HepG2 (cell line): ENCODE results near the gene CRAT. TPM values are rescaled to one million over a fixed set of nuclear protein-coding genes. Genes with fewer than 3 reads are reported as not detected.

Experiments
- ATAC-seq: fragments of 200-7000 bp; cut with Tn5 transposase; 3 replicates; pipeline ENCODE4 v1.9.1; 2020; ENCODE audit warnings: mild to moderate bottlenecking, moderate library complexity
- BruUV-seq: library from RNA; stranded (reverse); fragments of 400-500 nt; replicated peaks from 2 replicates; lab custom pipeline; 2021; lab: Mats Ljungman, UMichigan
- CTCF ChIA-PET: fragments of 300-600 bp; formaldehyde crosslinking; extraction: SDS; loops from one replicate; lab custom pipeline; 2021; ENCODE audit warnings: low total read pairs, inconsistent platforms, low intra/inter-chr PET ratio; lab: Yijun Ruan, JAX
- POLR2A ChIA-PET: fragments of 350-600 bp; sonication (Branson Sonifier 250); formaldehyde crosslinking; loops from one replicate; lab custom pipeline; 2020; ENCODE audit warnings: antibody characterized with exemption, inconsistent platforms; lab: Yijun Ruan, JAX
- DNase-seq: peaks from one replicate; pipeline ENCODE4 v3.0.0-alpha.2; 2015; ENCODE audit warnings: low spot score
- FAIRE-seq: peaks from 3 replicates; lab custom pipeline; 2011; peaks lifted over from hg19 to GRCh38; lab: Jason Lieb, UNC
- H2AFZ ChIP-seq: one replicate; pipeline ENCODE4 v1.6.1; 2011; ENCODE audit warnings: low read length, inconsistent platforms
- H3K27ac ChIP-seq: fragments of 300-600 bp; 3 replicates; pipeline ENCODE4 v1.8.0; 2011; ENCODE audit warnings: mixed run types, mild to moderate bottlenecking, mixed read lengths, low read length, inconsistent platforms; ENCODE audit not compliant: insufficient read depth; ENCODE audit errors: extremely low read length
- H3K27me3 ChIP-seq, 2 experiments: fragments of 200-600 bp in 1 of 2; 2 replicates in 1 of 2; 3 replicates in 1 of 2; pipeline versions ENCODE4 v1.6.0 to v1.8.0; 2011; ENCODE audit warnings: low read length in 2 of 2, mild to moderate bottlenecking in 2 of 2, moderate library complexity in 2 of 2, inconsistent platforms in 1 of 2; ENCODE audit not compliant: insufficient read depth in 2 of 2, control insufficient read depth in 1 of 2
- H3K36me3 ChIP-seq, 2 experiments: fragments of 200-600 bp in 1 of 2; replicated peaks in 1 of 2; 2 replicates in 1 of 2; 3 replicates in 1 of 2; pipeline versions ENCODE4 v1.5.1 to v1.8.0; 2011; ENCODE audit warnings: low read length in 2 of 2, inconsistent platforms in 1 of 2; ENCODE audit not compliant: insufficient read depth in 2 of 2, control insufficient read depth in 1 of 2
- H3K4me1 ChIP-seq: 2 replicates; pipeline ENCODE4 v1.5.1; 2012; ENCODE audit warnings: low read length, inconsistent platforms; ENCODE audit not compliant: insufficient read depth
- H3K4me2 ChIP-seq: 2 replicates; pipeline ENCODE4 v1.6.0; 2011; ENCODE audit warnings: low read depth, low read length, inconsistent platforms
- H3K4me3 ChIP-seq, 3 experiments: fragments of 200-600 bp in 1 of 3; sonication (generic), shearing (Covaris generic) in 1 of 3; replicated peaks in 1 of 3; 2 replicates each; pipeline ENCODE4 v1.5.1; 2011 to 2016; ENCODE audit warnings: low read length in 3 of 3, inconsistent platforms in 2 of 3, low read depth in 2 of 3, mild to moderate bottlenecking in 2 of 3, control low read depth in 1 of 3, mixed read lengths in 1 of 3; ENCODE audit not compliant: insufficient read depth in 1 of 3
- H3K79me2 ChIP-seq: one replicate; pipeline ENCODE4 v1.6.1; 2011; ENCODE audit warnings: low read length, inconsistent platforms; ENCODE audit not compliant: insufficient read depth
- H3K9ac ChIP-seq: 2 replicates; pipeline ENCODE4 v1.6.0; 2011; ENCODE audit warnings: mild to moderate bottlenecking, low read depth, low read length, inconsistent platforms; ENCODE audit not compliant: insufficient read depth
- H3K9me3 ChIP-seq: 2 replicates; pipeline ENCODE4 v1.5.1; 2012; ENCODE audit warnings: mild to moderate bottlenecking, low read length
- H4K20me1 ChIP-seq: 2 replicates; pipeline ENCODE4 v1.6.0; 2011; ENCODE audit warnings: inconsistent platforms, mild to moderate bottlenecking, low read length, moderate library complexity; ENCODE audit not compliant: insufficient read depth
- EZH2 ChIP-seq: conservative IDR thresholded peaks from 2 replicates; pipeline ENCODE4 v1.6.1; 2012; ENCODE audit warnings: mild to moderate bottlenecking, low read depth, low read length, moderate library complexity
- ZNF33A ChIP-seq: sonication (generic); formaldehyde crosslinking; IDR thresholded peaks from 2 replicates; pipeline ENCODE4 v1.5.1; 2020; ENCODE audit warnings: missing genetic modification reagents, mild to moderate bottlenecking, moderate library complexity, borderline replicate concordance
- ZNF652 ChIP-seq: IDR thresholded peaks from 2 replicates; pipeline ENCODE4 v1.6.1; 2016; ENCODE audit warnings: low read depth, borderline replicate concordance
- WGBS: methylation state at CpG from one replicate; pipeline ENCODE4 v1.1.6; 2017; ENCODE audit warnings: low lambda C conversion rate; 5-methylcytosine and 5-hydroxymethylcytosine counted together
- in situ Hi-C: cut with HindIII; loops from 2 replicates; pipeline ENCODE4 v1.10.0; 2017; ENCODE audit warnings: low pct_unique_long_range_greater_than_20kb; ENCODE audit not compliant: extremely low pct_ligation_motif_present
- intact Hi-C: fragments of 100-400 bp; cut with micrococcal nuclease; formaldehyde crosslinking; loops from one replicate; pipeline ENCODE4 v1.10.0; 2022; ENCODE audit not compliant: unreplicated experiment
- polyA plus RNA-seq, 8 experiments: library from polyadenylated mRNA; depleted of rRNA in 3 of 8; stranded (reverse) in 7 of 8; unstranded in 1 of 8; fragments of >200 nt; fragmentation: Illumina TruSeq in 4 of 8; extraction: Trizol in 4 of 8; gene quantifications; 2 replicates each; pipeline versions ENCODE4 v1.2.1 to v1.2.3, GENCODE V29; 2011 to 2016; ENCODE audit warnings: low read depth in 4 of 8, missing spikeins in 1 of 8, mixed read lengths in 1 of 8; ENCODE audit not compliant: insufficient read depth in 1 of 8
- total RNA-seq, 5 experiments: library from RNA; depleted of rRNA; stranded (reverse); fragments of >200 nt; fragmentation: Illumina TruSeq; extraction: Trizol; gene quantifications; 2 replicates each; pipeline ENCODE4 v1.2.3, GENCODE V29; 2016; ENCODE audit warnings: low read depth in 1 of 5
- TF ChIP-seq, protein P1 (sequence below): fragments of 450-650 bp; IDR thresholded peaks from 2 replicates; pipeline ENCODE4 v1.6.1; 2017; ENCODE audit warnings: mild to moderate bottlenecking
- TF ChIP-seq, protein P2 (sequence below): sonication (generic); formaldehyde crosslinking; IDR thresholded peaks from 2 replicates; pipeline ENCODE4 v1.9.0; 2021; ENCODE audit warnings: mild to moderate bottlenecking, missing genetic modification reagents
- TF ChIP-seq, protein P3 (sequence below): sonication (generic); formaldehyde crosslinking; IDR thresholded peaks from 2 replicates; pipeline ENCODE4 v1.4.0; 2020; ENCODE audit warnings: missing genetic modification reagents, mild to moderate bottlenecking, borderline replicate concordance

CRAT gene
- total and polyA plus RNA-seq, 2 of the 13 experiments (the other 11 are each of a cell fraction or from before 2014, with no cell fraction given) = 26.1 to 26.6 TPM

DNA sequence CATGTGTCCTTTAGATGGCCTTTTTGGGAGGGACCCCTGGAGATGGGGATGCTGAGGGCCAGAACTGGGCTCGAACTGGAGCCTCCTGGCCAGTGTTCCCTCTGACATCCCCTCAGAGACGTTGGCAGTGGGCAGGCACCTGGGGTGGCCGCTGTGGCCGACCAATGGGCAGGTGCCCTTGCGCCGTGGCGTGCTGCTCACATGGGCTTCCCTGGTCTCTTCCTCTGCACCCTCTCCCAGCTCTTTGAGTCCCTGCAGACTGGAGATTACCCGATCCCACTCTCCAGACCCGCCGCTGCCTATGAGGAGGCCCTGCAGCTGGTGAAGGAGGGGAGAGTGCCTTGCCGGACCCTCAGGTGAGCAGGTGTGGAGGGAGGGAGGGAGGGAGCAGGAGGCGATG, 49.6 kb downstream of the CRAT start (continued):
- TF ChIP-seq, protein P1, sequence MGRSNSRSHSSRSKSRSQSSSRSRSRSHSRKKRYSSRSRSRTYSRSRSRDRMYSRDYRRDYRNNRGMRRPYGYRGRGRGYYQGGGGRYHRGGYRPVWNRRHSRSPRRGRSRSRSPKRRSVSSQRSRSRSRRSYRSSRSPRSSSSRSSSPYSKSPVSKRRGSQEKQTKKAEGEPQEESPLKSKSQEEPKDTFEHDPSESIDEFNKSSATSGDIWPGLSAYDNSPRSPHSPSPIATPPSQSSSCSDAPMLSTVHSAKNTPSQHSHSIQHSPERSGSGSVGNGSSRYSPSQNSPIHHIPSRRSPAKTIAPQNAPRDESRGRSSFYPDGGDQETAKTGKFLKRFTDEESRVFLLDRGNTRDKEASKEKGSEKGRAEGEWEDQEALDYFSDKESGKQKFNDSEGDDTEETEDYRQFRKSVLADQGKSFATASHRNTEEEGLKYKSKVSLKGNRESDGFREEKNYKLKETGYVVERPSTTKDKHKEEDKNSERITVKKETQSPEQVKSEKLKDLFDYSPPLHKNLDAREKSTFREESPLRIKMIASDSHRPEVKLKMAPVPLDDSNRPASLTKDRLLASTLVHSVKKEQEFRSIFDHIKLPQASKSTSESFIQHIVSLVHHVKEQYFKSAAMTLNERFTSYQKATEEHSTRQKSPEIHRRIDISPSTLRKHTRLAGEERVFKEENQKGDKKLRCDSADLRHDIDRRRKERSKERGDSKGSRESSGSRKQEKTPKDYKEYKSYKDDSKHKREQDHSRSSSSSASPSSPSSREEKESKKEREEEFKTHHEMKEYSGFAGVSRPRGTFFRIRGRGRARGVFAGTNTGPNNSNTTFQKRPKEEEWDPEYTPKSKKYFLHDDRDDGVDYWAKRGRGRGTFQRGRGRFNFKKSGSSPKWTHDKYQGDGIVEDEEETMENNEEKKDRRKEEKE = no peak
- TF ChIP-seq ZNF33A (no peak), EZH2 (no peak)

DNA sequence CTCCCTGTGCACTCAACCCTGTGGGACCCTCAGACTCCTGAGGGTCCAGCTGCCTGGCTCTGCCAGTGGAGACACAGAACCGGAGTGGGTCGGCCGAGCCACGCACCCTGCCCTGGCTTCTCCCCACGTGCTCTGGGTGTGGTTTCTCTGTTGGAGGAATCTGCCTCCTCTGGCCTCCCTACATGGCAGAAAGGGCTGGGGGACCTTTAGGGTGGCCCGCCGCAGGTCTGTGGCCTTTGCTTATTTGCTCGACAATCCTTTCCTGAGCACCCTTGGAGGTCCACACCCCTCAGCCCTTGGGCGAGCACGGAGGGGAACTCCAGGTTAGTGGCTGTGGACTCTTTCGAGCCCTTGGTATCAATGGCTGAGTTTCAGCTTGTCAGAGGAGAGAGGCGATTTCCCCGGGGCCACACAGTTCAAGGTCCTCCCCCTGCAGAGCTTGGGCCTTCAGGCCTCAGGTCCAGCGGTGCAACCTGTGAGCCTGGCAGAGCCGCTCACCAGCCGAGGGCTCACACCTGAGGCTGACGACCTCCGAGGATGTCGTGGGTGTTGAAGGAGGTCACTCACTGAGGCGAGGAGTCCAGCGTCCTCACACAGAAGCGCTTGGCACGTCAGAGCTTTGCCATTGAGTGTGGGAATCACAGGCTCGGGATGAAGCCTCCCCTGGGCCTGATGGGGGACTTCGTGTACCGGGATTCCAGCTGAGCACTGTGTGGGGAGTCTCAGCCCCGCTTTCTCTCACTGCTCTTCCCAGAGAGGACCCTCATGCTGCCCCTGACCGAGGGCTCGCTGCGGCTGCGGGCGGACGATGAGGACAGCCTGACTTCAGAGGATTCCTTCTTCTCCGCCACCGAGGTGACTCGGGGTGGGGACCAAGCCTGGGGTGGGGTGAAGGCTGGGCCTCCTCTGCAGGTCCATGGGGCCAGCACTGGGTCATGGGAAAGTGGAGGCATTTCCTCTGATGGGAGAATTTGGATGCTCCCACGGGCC, 50.5 kb downstream of the CRAT start:
- Histone ChIP-seq H3K4me3 (peak overlapping the region in 1 of 3 experiments; percentile 42; a peak in 1 of 6 replicates), H4K20me1 (no peaks in the 10 kb centered on the region), H3K4me2 (peak overlapping the region; percentile 64), H3K9me3 (no peaks in the 10 kb centered on the region), H3K27me3 (no peaks in the 10 kb centered on the region), H3K9ac (peak overlapping the region; percentile 30; the same call in 1 of the 2 replicates), H3K4me1 (peaks cover 38% of the 10 kb centered on the region), H2AFZ (no peak overlapping the region), H3K36me3 (peaks cover 1 to 3% of the 10 kb centered on the region in 2 experiments; a peak in 1 of 5 replicates), H3K27ac (peak overlapping the region; percentile 72), H3K79me2 (no peaks in the 10 kb centered on the region)
- FAIRE-seq = peak; percentile 18
- in situ Hi-C loops = no loop called here
- ATAC-seq = peak; percentile 67
- POLR2A ChIA-PET = interaction anchor here (1.0 to 1.5 kb wide), 2 partner anchors 21 to 24 kb away, joined by 3 to 4 read pairs; partner anchors contain the start of genes DOLPP1 and MIGA2
- intact Hi-C loops = no loop called here
- CTCF ChIA-PET = no interaction called here
- WGBS = 62% methylated on average over 23 of the region's 37 CpGs
- no peak for DNase-seq
- BruUV-seq = no TSS peak
- TF ChIP-seq, protein P2, sequence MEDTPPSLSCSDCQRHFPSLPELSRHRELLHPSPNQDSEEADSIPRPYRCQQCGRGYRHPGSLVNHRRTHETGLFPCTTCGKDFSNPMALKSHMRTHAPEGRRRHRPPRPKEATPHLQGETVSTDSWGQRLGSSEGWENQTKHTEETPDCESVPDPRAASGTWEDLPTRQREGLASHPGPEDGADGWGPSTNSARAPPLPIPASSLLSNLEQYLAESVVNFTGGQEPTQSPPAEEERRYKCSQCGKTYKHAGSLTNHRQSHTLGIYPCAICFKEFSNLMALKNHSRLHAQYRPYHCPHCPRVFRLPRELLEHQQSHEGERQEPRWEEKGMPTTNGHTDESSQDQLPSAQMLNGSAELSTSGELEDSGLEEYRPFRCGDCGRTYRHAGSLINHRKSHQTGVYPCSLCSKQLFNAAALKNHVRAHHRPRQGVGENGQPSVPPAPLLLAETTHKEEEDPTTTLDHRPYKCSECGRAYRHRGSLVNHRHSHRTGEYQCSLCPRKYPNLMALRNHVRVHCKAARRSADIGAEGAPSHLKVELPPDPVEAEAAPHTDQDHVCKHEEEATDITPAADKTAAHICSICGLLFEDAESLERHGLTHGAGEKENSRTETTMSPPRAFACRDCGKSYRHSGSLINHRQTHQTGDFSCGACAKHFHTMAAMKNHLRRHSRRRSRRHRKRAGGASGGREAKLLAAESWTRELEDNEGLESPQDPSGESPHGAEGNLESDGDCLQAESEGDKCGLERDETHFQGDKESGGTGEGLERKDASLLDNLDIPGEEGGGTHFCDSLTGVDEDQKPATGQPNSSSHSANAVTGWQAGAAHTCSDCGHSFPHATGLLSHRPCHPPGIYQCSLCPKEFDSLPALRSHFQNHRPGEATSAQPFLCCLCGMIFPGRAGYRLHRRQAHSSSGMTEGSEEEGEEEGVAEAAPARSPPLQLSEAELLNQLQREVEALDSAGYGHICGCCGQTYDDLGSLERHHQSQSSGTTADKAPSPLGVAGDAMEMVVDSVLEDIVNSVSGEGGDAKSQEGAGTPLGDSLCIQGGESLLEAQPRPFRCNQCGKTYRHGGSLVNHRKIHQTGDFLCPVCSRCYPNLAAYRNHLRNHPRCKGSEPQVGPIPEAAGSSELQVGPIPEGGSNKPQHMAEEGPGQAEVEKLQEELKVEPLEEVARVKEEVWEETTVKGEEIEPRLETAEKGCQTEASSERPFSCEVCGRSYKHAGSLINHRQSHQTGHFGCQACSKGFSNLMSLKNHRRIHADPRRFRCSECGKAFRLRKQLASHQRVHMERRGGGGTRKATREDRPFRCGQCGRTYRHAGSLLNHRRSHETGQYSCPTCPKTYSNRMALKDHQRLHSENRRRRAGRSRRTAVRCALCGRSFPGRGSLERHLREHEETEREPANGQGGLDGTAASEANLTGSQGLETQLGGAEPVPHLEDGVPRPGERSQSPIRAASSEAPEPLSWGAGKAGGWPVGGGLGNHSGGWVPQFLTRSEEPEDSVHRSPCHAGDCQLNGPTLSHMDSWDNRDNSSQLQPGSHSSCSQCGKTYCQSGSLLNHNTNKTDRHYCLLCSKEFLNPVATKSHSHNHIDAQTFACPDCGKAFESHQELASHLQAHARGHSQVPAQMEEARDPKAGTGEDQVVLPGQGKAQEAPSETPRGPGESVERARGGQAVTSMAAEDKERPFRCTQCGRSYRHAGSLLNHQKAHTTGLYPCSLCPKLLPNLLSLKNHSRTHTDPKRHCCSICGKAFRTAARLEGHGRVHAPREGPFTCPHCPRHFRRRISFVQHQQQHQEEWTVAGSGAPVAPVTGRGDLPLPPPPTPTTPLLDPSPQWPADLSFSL (CRISPR knock-in tag) = no peak
- TF ChIP-seq, protein P3, sequence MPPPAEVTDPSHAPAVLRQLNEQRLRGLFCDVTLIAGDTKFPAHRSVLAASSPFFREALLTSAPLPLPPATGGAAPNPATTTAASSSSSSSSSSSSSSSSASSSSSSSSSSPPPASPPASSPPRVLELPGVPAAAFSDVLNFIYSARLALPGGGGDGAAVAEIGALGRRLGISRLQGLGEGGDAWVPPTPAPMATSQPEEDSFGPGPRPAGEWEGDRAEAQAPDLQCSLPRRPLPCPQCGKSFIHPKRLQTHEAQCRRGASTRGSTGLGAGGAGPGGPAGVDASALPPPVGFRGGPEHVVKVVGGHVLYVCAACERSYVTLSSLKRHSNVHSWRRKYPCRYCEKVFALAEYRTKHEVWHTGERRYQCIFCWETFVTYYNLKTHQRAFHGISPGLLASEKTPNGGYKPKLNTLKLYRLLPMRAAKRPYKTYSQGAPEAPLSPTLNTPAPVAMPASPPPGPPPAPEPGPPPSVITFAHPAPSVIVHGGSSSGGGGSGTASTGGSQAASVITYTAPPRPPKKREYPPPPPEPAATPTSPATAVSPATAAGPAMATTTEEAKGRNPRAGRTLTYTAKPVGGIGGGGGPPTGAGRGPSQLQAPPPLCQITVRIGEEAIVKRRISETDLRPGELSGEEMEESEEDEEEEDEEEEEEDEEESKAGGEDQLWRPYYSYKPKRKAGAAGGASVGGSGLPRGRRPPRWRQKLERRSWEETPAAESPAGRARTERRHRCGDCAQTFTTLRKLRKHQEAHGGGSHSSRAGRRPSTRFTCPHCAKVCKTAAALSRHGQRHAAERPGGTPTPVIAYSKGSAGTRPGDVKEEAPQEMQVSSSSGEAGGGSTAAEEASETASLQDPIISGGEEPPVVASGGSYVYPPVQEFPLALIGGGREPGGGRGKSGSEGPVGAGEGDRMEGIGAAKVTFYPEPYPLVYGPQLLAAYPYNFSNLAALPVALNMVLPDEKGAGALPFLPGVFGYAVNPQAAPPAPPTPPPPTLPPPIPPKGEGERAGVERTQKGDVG (CRISPR knock-in tag) = peak; percentile 22; the same call in 1 of the 2 replicates
- no peak for TF ChIP-seq ZNF652 (CRISPR knock-in tag)
